HCT116 (cell line): ENCODE measurements around the gene DNAH9.

Experiments used
- CTCF ChIP-seq, 3 experiments: fragments of 200-600 bp in 1 of 3; sonication (generic) in 1 of 3; IDR thresholded peaks in 2 of 3; conservative IDR thresholded peaks in 1 of 3; 2 replicates each; pipeline ENCODE4 v1.5.1; 2012 to 2017; ENCODE audit warnings: low read depth in 2 of 3, low read length in 2 of 3, antibody characterized with exemption in 1 of 3, borderline replicate concordance in 1 of 3, control low read depth in 1 of 3, mild to moderate bottlenecking in 1 of 3, mixed read lengths in 1 of 3, mixed run types in 1 of 3, moderate library complexity in 1 of 3; ENCODE audit not compliant: insufficient read depth in 1 of 3
- EZH2phosphoT487 ChIP-seq: fragments of 200-600 bp; IDR thresholded peaks from 2 replicates; pipeline ENCODE4 v1.6.1; 2018; ENCODE audit warnings: antibody characterized with exemption, borderline replicate concordance
- TF ChIP-seq, protein P1 (sequence below): IDR thresholded peaks from 2 replicates; pipeline ENCODE4 v1.6.1; 2012

GRCh38 chr17:11908711-11909146 is 310.5 kb downstream of the DNAH9 start:
- no peak for TF ChIP-seq EZH2phosphoT487
- TF ChIP-seq, protein P1, sequence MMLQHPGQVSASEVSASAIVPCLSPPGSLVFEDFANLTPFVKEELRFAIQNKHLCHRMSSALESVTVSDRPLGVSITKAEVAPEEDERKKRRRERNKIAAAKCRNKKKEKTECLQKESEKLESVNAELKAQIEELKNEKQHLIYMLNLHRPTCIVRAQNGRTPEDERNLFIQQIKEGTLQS: no peak
- no peak for TF ChIP-seq CTCF (IDR thresholded peaks at IDR 0.05 in 2 of 3, conservative IDR thresholded peaks at IDR 0.05 in 1 of 3; ENCODE audit: borderline replicate concordance in 1 of 3, insufficient read depth in 1 of 3, low read depth in 2 of 3, low read length in 2 of 3)
